ENCODE results near the gene CLEC2B.

CLEC2B gene

DNA sequence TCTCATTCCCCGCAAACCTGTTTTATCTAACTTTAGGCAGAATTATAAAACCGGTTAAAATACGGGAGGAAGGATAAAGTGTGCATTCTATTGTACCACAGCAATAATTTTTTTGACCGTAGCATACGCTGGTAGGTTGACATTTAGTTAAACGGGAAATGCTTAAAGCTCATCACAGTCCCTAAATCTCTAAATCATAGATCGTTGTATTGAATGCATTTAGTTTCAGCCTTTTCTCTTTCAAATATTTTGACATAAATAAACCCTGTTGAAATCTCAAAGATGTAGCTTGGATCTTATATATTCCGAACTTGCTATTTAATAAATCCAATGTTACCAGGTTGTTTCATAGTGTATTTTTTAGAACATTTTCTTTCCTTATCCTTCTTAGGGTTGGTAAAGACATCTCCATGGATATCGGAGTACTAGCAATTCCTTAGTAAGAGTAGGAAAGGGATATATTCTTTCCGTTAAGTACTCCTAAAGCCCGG, 798 bp downstream of the CLEC2B start:
- DNase-seq = peak; percentile 34

DNA sequence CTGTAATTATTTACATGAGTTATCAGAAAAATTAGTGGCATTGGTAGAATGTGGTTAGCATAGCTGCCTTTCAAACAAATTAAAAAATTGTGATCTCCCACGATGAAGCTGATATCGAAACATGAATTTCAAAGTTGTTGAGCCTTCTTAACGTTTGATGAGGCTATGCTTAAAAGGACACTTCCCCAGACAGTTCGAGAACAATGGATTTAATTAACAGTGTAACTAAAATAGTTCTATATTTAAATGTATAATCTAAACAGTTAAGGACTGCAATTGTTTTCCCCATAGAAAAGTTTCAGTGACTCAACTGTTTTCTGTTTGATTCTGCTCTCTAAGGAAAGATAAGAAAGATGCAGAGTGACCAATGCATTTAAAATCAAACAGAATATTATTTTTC, 1.6 kb downstream of the CLEC2B start:
- DNase-seq = peak; percentile 30

DNA sequence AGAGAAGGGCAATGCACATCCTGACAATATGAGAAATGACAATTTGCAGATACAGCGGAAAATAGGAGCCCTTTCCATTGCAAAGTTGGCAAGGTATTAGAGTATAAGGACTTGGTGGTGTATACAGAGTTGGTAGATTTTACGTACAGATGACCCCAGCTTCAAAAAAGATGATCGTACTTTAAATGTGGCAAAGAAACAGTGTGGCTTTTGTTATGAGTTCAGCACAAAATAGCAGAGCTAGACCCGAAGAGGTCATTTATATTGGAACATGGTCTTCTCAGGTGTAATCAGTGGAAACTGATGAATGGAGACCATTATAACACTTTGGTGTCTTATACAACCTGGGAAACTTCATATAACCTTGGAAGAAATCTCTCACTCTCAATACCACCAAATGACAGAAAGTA, 2.3 kb downstream of the CLEC2B start:
- peak; percentile 21 for DNase-seq

DNA sequence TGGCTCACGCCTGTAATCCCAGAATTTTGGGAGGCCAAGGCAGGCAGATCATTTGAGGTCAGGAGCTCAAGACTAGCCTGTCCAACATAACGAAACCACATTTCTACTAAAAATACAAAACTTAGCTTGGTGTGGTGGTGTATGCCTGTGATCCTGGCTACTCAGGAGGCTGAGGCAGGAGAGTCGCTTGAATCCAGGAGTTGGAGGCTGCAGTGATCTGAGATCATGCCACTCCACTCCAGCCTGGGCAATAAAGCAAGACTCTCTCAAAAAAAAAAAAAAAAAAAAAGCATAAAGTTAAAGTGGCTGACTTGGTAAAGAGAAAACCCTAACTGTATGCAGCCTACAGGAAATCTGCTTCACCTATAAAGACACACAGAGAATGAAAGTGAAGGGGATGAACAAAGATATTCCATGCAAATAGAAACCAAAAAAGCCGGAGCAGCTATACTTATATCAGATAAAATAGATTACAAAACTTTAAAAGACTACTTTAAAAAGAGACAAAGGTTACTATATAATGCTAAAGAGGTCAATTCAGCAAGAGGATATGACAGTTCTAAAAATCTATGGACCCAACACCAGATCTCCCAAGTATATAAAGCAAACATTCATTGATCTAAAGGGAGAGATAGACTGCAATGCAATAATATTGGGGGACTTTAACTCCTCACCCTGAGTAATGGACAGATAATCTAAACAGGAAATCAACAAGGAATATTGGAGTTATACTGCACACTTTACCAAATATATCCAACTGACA, 4.1 kb downstream of the CLEC2B start:
- peak; percentile 51 for DNase-seq

DNA sequence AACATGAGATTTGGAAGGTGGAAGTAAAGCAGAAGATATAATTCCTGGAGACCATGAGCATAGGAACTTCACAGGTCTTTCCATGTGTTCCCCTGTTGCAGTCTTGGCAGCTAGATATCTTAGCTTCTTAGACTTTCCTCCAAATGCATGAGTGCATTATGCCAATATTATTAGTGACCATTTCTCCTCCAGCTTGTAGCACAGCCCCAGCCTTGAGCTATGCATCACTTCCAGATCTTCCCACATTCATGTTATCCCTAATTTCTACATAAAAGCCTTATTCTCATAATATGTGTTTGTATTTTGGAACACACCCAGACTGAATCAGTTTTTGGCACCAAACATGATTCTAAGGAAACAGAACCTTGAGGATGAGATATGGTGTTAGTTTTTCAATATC, 11.0 kb downstream of the CLEC2B start:
- no peak for DNase-seq

DNA sequence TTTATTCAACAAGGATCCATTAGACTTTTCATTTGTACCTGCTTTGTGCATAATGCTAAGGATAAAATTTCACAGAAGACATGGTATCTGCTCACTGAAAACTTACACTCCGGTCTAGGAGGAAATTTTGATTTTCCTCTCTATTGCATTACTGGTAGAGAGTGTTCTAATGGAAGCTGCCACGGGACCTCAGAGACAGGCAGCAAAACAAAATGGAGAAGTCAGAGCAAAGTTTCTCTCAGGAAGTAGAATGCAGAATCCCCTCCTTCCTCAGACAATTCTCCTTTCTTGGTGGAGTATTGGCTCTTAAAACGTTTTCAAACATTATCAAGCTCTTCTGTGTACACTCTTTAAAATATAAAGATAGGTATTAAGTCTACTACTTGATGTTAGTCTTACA, 12.3 kb downstream of the CLEC2B start:
- DNase-seq = no peak

DNA sequence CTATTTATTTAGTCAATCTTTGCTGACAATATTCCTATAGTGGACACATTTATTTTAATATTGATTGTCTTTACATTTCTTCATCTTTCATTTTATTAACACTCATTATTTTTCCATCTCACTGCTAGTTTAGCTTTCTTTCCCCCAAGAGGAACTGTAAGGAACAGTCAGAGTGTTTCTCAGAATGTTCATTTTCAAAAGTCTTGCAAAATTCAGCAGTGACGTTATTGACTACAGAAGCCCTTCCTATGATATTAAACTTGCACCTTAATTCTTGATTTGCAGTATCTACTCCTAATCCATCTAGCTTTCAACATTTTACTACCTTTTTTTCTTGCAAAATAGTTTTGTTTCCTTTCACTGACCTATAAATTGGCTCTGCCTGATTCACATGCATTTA, 13.0 kb downstream of the CLEC2B start:
- DNase-seq = no peak

DNA sequence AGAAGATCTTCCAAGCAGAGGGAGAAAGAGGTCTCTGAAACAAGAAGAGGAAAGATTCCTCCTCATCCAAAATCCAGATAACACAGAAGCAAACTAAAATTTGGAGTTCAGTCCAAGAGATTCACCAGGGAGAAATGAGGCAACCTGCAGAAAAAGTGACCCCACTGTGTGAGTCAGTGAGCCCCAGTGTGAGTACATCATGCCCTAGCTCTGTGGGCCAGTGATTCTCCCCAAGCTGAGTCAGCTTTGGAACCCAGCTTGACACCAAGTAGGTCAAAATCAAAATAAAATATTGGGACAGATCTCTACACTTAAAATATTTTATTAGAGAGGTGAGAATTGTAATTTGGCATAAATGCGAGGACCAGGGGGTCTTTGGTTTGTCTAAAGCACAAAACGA, 17.2 kb downstream of the CLEC2B start:
- DNase-seq = no peak

DNA sequence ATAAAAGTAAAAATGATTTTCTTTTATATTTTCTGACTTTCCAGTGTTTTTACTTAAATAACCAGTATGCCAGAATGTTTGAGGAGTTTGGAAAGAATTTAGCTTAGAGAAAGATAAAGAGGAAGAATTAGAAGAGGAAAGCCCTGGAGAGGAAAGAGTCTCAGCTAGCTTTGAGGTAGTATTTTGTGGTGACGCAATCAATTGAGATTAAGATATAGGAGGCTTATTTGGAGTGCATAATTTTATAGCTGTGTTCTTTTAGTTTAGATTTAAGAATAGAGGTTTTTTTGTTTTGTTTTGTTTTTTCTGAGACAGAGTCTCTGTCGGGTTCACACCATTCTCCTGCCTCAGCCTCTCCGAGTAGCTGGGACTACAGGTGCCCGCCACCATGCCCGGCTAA, 18.1 kb downstream of the CLEC2B start:
- no peak for DNase-seq

DNA sequence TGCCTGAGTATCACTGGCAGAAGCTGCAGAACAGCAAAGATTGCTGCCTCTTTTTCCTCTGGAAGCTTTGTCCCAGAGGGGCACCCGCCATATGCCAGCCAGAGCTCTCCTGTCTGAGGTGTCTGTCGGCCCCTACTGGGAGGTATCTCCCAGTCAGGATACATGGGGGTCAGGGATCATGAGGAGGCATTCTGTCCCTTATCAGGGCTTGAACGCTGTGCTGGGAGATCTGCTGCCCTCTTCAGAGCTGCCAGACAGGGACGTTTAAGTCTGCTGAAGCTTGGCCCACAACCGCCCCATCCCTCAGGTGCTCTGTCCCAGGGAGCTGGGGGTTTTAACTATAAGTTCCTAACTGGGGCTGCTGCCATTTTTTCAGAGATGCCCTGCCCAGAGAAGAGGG, 20.3 kb downstream of the CLEC2B start:
- DNase-seq = no peak

DNA sequence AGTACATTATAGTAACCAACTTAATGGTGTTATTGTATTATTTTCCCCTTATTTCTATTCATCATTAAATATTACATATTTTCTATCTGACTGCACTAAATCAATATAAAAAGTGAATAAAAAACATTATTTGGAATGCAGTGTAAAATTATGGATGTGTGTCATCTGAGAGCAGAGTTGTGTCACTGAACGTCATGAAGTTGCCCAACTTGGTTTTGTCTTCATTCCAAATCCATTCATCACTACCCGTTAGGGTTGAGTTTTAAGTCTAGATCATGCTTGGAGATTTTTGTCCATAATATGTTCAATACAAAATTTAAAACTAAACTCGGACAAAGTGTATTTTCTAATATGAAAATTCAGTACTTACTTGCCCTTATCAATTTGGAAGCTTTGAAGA, 25.7 kb downstream of the CLEC2B start:
- DNase-seq = no peak

DNA sequence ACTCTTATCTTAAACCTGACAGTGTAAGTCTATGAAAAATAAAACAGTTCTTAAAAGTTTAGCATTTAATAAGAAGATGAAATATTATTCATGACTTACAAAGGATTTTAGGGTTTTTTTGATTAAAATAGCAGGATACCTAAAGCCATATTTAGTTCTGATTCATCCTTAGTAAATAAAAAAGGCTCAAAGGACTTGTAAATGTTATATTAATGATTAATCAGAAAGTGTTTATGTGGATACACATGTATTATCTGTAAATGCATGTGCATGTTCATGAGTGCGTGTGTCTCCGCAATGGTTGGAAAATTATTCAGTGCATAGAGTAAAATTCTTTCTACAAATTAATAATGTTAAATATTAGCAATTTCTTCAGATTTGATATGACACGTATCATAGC, 37.4 kb downstream of the CLEC2B start:
- DNase-seq = no peak

DNA sequence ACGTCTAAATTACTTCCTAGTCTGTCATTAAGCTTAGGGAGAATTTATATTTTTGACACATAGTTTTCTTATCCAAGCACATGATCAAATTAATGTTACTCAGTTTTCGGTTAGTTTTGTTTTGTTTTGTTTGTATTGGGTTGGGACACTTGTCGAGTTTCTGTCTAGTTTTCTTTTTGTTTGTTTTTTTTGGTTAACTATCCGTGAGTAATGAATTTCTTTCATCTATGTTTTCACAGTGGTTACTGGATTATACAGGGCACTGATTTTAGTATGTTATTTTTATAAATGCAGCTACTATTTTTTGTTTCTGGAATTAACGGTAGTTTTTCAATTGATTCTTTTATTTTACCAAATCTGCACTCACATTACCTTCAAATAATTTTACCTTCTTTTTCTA, 39.2 kb downstream of the CLEC2B start:
- DNase-seq = no peak

DNA sequence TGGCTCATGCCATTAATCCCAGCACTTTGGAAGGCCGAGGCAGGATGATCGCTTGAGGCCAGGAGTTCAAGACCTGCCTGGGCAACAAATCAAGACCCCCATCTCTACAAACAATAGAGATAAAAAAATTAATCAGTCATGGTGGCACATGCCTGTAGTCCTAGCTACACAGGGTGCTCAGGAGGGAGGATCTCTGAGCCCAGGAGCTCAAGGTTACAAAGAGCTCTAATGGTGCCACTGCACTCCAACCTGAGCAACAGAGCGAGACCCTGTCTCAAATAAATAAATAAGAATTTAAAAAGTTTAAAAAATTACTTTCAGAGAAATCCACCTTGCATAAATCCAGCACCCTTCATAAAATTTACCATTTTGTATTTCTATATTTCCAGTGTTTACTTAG, 39.7 kb downstream of the CLEC2B start:
- DNase-seq = no peak

DNA sequence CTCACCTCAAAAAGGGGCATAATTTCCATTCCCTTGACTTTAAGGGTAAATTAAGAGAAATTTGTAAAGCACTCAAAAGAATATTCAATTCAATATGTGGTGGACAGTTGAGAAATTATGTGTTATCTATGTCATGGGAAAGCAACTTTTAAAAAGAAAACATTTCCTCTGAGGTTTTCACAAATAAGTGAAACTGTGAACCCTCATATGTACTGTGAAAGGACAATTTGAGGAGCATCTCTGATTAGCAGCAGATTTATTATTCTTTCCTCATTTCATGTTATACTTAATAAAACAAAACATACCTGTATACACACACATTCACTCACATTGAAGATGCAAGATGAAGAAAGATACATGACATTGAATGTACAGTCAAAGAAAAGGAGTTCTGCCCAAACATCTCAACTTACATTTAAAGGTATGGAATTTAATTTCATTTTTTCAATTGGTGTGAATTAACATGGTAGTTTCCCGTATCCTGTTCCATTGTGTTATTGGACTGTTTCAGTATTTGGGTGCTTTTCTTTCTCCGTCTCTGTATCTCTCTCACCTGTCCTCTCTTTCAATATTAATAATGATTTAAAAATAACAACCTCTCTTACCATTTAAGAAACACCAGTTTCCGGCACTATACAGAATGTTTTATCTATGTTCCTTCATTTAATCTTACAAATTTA, 41.8 kb downstream of the CLEC2B start, which contains the start of gene KLRF1:
KLRF1 (plus strand) TSS at position 273 of the 680 bp plus-strand sequence; CDS start at position 337, 64 bp downstream.
- no peak for DNase-seq

DNA sequence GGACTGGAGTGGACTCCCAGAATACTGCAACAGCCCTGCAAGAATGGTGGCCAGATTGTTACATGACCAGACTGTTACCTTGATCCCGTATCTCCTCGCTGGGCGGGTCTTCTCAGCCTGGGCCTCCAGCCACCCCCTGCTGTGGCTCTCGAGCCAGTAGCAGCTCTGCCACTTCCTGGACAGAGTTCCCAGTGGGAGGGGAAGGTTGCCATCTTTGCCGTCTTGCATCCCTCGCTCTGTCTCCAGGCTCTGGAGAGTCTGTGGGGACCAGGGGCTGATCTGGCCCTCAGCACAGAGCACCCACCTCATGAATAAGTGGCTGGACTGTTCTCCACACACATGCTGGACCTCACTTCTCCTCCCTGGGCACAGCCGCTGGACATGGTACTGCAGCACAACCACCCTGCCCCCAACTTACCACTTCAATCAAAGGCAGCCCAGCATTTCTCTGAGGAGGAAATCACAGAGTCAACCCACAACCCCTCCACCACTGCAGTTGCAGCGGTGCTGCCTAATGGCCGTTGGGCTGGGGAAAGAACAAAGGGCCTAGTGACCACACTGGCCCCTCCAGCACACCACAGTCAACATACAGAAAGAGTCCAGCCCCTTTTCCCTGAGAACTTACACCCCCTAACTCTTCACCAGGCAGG, 48.7 kb downstream of the CLEC2B start:
- no peak for DNase-seq

DNA sequence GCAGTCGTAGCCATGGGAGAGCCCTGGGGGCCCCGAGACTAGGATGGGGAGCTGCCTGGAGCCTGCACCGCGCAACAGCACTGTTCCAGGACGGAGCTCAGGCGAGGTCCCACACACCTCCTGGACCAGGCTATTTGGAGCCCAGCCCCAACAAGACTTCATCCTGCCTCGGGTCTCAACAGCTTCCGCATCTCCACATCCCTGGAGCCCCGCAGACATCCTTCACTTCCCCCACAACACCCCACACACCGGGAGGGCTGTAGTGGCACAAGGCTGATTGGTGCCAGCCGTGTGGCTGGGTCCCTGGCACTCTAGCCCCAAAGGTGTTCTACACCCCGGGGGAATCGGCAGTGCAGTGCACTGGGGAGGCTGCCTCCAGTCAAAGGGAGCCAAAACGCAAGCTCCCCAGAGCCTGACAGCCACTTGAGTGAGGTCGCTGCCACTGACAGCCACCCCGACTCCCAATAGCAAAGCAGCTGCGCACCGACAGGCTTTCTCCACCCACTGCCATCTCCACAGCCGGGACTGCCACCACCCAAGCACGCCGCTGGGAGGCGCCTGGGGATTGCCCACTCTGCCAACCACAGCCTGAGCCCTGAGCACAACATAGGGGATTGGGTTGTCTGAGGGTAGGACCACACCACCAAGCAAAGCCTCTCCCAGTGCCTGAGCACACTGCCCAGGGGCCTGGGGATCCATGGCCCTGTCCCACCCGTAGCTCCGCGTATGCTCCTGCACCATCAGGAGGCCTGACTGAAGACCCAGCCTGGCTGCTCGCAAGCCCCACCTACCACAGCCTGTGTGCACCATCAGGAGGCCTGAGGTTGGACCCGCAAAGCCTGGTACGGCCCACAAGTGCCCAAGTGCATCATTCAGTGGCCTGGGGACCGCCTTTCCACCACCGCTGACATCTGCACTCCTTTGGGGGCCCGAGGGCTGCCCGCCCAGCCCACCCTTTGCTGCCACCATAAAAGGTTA, 55.0 kb downstream of the CLEC2B start:
- DNase-seq = peak; percentile 94

DNA sequence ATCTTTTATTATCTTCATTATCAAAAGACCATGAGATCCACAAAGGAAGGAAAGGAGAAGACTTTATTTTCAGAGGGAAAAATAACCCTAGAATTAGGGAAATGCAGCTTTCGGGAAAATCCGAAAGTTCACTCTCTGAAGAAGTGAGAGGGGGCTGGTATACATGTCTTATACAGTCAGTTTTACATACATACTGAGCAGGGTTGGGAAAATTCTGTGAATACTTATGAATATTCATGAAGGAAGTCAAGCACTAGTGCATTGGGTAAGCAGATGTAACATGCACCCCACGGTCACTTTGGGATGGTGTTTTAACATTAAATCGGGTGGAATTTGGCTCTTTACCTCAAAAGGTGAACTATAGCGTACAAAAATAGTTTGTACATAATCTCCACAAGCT, 57.5 kb downstream of the CLEC2B start:
- DNase-seq = no peak

DNA sequence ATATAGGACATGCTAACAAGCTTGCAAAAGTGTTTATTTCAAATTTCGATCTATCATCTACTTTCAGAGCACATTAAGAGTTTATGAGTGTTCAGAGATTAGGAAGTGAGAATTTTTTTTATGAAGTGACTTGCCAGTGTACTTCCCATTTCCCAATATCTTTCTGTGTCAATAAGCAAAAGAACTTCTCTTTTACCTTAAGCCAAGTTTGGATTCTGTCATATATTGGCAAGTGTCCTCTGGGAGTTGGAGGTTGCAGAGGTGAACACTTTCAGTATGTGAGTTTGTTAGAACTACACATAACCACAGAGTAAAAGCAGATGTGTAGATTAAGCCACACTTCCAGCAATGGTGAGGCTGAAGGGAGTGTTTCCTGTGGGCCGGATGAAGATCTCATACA, 58.5 kb downstream of the CLEC2B start:
- no peak for DNase-seq

DNA sequence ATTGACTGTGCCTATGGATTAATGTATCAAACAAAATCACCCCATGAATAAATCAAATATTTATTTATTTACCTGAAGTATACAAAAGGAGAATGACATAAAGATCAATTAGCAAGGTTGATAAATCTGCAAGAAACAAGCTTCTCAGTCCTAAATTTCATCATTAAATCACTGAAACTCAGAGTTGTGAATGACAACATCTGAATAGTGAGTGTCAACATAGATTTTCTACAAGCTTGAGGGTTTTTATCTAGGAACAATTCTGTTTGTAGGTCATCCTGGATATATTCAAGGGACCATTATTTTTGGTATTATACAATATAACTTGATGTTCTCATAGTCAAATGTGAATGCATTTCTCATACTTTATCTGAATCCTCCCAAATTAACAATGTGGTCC, 59.3 kb downstream of the CLEC2B start:
- DNase-seq = no peak

DNA sequence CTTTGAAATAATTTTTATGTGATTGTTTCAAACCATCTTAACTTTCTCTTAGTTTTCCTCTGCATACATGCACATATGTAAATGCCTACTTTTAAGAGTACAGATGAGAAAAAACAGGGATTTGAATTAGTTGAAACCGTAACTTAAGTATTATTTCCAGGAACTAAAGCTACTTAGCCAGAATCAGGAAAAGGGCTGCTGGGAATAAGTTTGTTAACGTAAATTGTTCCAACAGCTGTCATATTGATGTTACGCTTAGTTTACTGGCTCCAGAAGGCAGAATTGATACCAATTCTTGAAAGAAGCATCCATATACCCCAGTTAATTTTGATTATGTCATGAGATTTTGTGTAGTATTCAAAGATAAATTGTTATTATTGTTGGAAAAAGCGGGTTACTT, 59.8 kb downstream of the CLEC2B start:
- DNase-seq = no peak

DNA sequence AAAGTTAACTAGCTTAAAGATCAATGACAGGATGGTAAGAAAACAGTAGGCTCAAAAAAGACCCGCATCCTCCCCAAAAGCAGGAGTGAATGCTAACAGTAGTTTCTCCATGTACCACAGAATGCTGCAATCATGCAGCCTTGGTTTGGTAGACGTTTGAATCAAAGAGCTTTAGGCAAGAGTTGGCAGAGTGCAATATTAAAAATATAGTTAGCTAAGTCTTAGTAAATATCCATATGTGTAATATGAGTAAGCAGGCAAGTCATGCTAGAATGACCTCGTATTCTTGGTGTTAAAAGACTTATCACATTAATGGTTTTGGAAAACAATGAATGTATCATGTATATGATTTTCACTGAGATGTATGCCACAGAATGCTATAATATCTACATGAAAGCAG, 60.6 kb downstream of the CLEC2B start:
- DNase-seq = no peak

DNA sequence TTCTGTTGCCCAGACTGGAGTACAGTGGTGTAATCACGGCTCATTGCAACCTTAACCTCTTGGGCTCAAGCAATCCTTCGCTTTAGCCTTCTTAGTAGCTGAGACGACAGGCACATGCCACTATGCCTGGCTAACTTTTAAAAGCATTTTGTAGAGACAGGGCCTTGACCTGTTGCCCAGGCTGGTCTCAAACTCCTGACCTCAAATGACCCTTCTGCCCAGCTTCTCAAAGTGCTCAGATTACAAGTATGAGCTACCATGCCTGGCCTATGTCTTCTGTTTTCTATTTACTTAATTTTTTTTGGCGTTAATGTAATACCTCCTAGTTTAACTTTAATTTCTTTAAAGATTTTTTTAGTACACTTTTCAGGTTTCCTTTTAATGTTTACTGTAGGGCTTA, 62.4 kb downstream of the CLEC2B start:
- DNase-seq = no peak
